HG03139 (cell line): ENCODE data around the gene MAPK6.
"Not testable (repeated sequence)": the region's sequence is repeated elsewhere in the genome, so short reads cannot be mapped to it uniquely, and the experiment has no call there.

Experiments used
- ATAC-seq: cut with Tn5 transposase; IDR thresholded peaks from one replicate; pipeline ENCODE4 v1.9.1; 2021; ENCODE audit not compliant: unreplicated experiment

MAPK6 gene

DNA sequence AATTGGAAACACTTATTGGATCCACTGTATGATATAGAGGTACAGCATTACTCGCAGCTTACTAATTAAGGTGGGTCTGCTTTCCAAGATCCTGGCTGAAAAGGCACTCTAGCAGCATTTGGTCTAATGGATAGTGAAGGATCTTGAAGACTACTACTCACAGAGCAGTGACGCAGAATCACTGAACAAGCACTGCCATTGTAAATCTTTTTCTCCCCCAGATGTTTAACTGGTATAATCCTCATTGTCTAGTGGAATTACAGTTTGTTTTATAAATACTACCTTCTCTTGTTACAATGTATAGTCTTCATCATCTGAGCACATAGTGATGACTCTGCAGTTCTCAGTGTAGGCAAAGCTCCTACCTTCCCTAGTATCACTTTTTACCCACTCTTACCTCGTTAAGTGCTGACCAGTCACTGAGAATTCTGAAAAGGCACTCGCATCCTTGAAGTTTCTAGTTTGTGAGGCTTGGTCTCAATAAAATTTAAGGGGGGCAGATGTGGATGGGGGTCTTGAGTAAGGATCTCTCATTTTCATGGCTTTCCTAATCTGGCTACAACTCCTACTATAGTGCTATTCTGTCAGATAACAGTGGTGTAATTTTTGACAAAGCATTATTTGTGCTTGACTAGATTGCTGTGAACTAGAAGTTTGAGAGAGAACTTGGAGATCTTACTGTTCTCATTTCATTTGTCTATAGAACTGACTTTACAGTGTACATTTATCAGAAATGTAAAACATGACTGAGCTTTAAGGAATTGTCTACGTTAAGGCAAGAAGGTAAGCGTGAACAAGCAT lies 23.2 kb downstream of the MAPK6 start:
- ATAC-seq: no peak

DNA sequence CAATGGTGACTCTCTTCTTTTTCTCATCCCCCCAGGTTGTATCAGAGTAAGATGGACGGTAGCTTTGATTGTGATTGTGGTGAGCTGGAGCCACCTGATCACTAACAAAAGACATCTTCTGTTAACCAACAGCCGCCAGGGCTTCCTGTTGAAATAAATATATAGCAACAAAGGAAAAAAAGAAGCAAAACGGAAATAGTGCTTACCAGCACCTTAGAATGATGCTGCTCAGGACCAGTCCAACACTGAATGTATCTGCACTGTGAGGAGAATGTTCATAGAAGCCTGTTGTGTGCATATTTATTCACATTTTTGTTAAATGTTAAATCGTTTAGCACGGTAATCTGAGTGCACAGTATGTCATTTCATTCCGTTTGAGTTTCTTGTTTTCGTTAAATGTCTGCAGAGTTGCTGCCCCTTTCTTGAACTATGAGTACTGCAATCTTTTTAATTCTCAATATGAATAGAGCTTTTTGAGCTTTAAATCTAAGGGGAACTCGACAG lies 26.8 kb downstream of the MAPK6 start:
- ATAC-seq: not testable (repeated sequence)

DNA sequence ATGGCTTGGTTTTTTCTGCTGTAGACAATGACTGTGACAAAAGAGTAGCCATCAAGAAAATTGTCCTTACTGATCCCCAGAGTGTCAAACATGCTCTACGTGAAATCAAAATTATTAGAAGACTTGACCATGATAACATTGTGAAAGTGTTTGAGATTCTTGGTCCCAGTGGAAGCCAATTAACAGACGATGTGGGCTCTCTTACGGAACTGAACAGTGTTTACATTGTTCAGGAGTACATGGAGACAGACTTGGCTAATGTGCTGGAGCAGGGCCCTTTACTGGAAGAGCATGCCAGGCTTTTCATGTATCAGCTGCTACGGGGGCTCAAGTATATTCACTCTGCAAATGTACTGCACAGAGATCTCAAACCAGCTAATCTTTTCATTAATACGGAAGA lies 27.5 kb downstream of the MAPK6 start:
- ATAC-seq: not testable (repeated sequence)

DNA sequence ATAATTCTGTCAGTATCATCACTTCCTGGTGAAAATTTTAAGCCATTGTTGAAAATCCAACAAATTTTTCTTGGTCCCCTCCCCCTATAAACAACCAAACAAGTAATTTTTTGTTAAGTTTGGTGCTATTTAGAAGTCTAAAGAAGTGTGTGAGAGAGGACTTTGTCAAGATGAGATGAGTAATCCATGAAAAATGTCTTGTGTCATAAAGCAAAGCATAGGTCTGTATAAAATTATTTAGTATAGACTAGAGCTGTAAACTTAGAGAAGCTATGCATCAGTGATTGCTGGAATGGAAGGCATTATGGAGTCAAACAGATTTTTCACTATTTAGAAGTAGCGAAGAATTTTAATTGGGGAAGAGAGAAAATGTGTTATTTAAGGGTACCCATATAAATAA lies 31.4 kb downstream of the MAPK6 start:
- no peak for ATAC-seq

DNA sequence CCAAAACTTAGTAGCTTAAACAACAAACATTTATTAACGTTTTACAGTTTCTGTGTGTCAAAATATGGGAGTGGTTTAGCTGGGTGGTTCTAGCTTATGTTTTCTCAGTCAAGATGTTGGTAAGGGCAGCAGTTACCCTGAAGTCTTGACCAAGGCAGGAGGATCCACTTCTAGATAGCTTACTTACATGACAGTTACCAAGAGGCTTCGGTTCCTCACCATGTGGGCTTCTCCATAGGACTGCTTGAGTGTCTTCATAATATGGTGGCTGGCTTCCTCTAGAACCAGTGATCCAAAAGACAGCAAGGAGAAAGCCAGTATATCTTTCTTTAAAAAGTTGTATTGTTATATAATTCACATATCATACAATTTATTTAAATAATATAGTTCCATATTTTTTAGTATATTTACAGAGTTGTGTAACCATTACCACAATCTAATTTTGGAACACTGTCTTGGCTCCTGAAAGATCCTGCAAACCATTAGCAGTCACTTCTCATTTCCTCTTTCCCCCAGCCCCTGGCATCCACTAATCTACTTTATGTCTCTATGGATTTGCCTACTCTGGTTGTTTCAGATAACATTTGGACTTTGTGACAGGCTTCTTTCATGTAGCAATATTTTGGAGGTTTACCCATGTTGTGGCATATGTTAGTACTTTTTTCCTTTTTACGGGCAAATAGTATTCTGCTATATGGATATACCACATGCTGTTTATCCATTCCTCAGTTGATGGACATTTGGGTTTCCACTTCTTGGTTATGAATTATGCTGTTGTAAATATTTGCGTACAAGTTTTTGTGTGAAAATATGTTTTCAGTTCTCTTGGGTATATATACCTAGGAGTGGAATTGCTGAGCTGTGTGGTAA lies 33.3 kb downstream of the MAPK6 start:
- ATAC-seq: no peak

DNA sequence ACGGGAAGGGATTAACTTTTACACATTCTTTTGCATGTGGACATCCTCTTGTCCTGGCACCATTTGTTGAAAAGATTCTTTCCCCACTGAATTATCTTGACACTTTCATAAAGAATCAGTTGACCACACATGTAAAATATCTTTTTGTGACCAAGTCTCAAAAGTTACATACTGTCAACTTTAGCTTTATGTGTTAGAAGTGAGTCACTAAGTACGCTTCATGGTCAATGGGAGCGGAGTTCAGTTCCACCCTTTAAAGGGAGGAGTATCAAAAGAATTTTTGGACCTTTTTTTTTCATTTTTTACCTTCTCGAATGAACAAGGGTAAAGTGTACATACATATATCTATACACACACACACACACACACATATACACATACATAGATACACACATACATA lies 35.4 kb downstream of the MAPK6 start:
- no peak for ATAC-seq

DNA sequence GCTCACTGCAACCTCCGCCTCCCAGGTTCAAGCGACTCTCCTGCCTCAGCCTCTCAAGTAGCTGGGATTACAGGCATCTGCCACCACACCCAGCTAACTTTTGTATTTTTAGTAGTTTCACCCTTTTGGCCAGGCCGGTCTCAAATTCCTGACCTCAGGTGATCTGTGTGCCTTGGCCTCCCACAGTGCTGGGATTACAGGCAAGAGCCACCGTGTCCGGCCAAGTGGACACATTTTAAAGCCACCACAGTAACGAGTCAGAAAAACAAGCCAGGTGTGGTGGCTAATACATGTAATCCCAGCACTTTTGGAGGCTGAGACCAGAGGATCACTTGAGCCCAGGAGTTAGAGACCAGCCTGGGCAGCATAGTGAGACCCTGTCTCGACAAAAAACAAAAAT lies 35.8 kb downstream of the MAPK6 start:
- not testable (repeated sequence) for ATAC-seq

DNA sequence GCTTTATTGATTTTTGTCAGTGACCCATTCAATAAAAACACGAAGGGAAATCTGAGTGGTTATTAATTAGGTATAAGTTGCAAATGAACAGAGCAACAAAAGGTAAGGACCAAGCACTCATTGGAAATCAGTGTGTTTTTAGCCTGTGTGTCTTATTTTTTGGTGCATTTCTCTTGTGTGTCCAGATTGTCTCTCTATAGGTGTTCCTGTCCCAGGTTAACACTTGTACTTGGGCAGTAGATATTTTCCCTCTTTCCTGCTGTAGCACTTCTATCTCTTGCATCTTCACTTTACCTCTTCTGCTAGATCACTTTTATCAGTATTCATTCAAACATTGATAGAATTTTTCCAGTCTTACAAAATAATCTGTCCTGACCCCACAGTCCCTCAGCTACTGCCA lies 37.0 kb downstream of the MAPK6 start:
- no peak for ATAC-seq

DNA sequence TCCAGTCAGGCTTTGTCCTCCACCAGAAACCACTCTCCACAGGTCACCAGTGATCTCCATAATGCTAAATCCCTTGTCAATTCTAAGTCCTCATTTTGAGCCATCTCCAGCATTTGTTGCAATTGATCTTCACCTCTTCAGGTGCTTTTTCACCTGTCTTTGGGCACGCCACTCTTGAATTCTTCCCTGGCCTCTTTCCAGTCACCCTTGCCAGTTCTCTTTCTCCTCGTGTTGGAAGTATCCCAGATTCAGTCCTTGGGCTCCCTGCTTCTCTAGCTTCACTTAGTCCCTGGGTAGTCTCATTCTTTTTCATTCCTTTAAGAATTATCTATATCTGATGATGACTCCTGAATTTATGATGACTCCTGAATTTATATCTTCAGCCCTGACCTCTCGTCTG lies 37.5 kb downstream of the MAPK6 start:
- ATAC-seq: no peak

DNA sequence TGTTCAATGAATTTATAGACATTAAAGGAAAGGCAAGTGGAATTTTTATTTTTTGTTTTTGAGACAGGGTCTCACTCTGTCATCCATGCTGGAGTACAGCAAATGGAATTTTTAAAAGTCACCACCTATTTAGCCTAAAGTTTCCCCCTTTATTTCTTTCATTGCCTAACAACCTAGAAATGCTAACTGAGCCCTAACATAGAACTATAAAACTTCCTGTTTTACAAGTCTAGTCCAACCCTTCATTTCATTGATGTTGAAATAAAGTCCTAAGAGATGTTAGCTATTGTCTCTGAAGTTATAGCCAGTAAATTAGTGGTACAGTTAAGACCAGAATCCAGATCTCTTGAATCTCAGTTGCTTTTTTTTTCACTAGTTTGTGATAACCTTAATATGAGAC lies 39.0 kb downstream of the MAPK6 start:
- no peak for ATAC-seq

DNA sequence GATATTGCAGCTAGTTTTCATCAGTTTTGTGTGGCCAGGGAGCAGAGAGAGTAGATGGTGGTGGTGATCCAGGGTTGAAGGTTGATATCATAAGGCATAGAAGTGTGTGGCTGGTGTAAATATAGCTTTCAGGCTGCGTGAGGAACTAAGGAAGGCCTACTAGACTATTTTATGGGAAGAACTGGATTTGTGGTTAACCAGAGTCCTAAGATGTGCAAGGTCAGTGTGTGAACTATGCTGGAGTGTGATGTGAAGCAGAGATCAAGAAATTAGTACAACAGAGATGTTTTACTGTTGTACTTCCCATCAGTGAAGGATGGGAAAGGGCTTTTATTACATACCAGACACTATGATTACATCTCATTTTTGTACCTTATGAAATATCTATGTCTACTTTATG lies 41.5 kb downstream of the MAPK6 start:
- ATAC-seq: no peak

DNA sequence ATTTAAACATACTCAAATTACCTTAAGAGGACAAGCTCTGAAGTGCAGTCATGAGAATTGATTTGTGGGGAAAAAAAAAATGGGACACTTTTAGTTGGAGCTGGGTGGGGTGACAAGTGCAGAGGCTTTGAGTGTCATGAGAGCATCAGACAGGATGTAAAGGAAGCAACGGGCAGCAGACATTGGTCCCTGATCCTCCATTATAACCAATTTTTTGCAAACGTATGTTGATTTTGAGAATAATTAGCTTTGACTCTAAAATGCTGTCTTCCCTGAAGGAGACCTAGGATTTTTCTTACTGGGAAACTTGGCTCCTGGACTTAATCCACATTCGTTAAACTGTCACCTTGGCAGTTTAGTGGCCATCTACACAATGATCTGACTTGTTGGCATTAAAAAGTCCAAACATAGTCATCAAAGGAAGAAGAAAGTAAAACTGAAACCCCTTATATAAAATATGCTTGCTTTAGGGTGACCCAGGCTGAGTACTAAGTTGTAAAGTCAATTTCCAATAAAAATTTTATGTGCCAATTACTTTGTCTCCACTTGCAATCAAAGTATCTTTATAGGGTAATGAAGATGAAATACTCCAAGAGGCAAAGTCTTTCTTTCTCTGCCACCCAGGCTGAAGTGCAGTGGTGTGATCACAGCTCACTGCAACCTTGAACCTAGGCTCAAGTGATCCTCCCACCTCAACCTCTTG lies 48.0 kb downstream of the MAPK6 start:
- ATAC-seq: no peak

DNA sequence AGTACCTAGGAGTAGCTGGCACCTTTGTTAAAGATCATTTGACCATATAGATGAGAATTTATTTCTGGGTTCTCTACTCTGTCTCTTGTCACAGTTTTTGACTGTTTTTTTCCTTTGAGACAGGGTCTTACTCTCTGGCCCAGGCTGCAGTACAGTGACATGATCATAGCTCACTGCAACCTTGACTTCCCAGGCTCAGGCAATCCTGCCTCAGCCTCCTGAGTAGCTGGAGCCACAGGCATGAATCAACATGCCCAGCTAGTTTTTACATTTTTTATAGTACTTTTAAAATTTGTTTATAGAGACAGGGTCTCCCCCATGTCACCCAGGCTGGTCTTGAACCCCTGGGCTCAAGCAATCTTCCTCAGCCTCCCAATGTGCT lies 48.5 kb downstream of the MAPK6 start:
- no peak for ATAC-seq

DNA sequence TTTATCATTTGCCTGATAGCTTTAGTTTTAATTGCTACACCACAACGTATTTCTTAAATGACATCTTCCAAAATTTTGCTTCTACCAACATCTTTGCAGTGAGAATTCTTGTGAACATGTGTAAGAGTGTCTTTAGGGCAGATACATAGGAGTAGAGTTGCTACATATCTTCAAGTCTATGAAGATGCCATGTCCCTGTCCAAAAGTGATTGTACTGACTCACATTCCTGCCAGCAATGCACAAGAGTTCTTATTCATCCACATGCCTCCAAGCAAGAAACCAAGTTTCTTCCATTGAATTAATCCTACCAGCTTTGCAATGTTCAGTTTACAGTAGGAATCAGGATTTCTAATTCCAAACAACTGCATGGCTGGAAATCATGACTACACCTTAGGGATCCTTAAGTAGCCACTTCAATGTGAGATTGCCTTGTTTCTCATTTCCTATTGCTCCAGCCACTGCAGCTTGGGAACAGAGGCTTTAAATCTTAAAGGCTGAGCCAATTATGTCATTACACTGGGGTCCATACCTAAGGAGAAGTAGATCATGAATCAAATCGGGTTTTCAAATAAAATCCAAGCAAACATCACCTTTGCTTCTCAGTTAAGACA lies 49.1 kb downstream of the MAPK6 start:
- ATAC-seq: no peak

DNA sequence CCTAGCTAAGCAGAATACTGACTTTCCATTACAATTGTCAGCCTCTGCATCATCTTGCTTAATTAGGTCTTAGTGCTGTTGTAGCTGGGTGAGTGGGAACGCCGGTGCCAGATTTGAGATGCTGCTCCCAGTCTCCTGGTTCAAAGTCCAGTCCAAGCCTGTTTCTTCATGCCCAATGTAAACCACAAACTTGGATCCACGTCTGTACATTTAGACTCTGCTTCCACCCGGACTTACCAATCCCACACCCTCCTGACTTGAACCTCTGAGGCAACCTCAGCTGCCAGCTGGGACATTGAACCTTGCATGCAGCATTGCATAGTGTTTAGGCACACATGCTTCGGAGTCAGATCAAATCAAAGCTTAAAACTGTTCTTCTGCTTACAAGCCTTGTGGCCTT lies 50.5 kb downstream of the MAPK6 start:
- no peak for ATAC-seq

DNA sequence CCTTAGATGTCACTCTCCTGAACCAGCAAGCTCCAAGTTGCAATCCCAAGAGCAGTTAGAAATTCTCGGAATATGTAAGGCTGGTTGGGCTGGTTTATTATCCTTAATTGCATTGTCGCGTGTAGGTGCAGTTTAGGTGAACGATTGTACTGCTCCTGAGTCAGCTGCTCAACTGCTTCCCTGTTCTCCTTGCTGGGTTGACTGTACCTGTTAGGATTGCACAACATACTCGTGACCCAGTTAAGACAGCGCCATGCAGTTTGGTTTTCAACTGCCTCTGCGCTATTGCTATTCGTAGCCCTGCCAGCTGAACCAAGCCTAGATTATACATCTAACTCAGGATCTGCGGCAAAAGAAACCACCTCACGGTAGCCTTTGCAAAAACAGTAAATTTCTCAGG lies 52.6 kb downstream of the MAPK6 start:
- no peak for ATAC-seq

DNA sequence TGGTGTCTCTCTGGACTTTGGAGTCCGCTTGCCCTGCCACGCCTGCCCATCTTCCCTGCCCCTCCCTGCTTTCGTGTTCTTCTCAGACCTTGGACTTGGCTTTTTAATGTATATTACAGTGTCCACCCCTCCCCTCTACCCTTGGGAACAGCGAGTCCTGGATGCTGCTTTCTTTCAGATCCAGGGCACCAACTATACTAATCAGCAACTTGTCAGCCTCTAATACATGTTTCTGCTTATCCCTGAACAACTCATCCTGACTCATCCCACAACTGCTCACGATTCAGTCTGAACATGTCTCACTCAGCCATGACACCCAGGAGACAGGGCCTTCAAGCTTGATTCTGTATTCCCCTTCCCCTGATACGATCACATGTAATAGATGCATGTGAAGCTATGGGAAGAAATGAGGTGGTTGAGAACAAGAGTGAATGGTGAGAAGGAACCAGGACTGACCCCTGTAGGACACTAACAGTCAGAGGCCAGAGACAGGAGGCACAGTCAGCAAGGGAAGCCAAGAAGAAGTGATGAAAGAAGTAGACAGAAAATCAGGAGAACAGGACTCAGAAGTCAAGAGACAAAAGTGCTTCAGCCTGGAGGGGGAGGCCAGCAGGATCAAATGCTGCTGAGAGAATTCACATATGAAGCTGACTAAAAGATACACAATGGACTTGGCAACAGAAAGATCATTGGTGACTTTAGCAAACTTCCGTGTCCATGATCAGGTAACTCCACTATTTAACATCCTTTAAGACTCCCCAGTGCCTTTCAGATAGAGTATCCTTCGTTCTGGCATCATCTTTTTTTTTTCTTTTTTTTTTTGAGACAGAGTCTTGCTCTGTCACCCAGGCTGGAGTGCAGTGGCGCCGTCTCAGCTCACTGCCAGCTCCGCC lies 58.1 kb downstream of the MAPK6 start:
- no peak for ATAC-seq

DNA sequence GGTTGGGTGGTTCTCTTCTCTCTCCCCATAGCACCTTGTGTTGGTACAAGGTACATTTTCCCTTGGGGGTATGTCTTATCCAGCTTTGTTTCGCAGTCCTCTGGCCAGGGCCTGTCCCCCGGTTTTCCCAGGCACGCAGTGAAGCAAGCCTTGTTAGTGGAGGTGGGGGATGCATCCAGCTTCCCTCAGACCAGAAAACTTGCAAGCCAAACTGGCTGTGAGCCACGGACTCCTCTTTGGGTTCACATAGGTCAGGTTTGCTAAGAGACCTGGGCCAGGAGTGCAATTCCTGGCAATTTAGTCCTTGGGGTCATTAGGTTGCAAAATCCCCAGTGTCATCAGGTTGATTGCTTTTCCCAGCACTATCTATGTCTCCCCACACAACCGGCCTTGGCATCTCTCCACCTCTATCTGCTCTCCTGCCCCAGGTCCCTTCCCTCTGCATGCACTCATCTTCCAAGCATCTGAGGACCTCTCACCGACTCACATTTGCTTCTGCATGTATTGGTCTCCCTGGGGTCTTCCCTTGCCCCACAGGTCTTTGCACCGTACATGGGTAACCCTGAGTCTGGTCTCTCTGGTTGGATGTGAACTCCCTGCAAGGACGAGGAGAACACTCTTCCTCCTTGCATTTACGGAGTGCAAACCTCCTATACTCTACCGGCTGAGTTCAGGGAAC lies 59.3 kb downstream of the MAPK6 start:
- ATAC-seq: no peak

DNA sequence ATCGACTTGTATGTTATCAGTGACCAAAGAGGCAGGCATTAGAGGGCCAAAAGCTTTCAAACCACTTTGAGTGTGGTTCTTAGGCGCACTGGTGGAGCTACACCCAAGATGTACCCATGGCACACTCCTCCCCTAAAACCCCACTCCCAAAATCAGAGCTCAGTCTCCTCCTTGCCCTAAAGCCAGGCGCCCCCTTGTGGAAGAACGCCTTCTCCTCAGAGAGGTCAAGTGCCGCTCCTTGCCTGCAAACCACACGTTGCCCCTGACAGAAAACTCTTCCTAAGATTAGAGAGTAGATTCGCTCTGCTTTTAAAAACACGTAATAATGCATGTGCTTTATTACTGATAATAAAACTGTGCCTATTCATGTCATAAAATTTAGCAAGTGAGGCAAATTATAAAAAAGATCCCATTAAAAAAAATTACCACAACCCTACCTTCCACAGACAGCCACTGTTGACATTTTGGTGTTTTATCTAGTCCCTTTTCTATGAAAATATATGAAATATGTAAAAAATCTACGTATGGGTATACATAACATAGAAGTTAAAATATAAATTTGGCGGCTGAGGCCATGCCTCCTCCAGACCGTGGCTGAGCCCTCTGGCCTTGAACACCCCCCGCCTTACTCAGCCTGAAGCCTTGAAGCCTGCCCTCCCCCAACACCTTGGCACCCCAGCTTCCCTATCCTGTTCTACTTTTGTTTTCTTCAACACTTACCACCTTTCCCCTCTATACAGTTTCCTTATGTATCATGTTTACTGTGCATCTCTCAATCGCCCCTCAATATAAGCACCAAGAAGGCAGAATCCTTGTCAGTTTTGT lies 60.1 kb downstream of the MAPK6 start:
- ATAC-seq: no peak
